Measurements from ENCODE around the gene COX5A.
"Not testable (repeated sequence)": the region's sequence is repeated elsewhere in the genome, so short reads cannot be mapped to it uniquely, and the experiment has no call there.

Gene COX5A

GRCh38 chr15:74955796-74956647, 18.1 kb upstream of the COX5A start:
- no peak for DNase-seq (ENCODE audit: low spot score)

GRCh38 chr15:74955017-74955416, 17.1 kb upstream of the COX5A start:
- DNase-seq (ENCODE audit: low spot score): no peak

GRCh38 chr15:74954515-74954914, 16.6 kb upstream of the COX5A start:
- DNase-seq (ENCODE audit: low spot score): peak; percentile 69

GRCh38 chr15:74951006-74951405, 13.1 kb upstream of the COX5A start:
- no peak for DNase-seq (ENCODE audit: low spot score)

GRCh38 chr15:74950078-74950908, 12.4 kb upstream of the COX5A start:
- peak; percentile 72 for DNase-seq (ENCODE audit: low spot score)

- no peak for DNase-seq (ENCODE audit: low spot score)
These were observed 642 bp downstream of the COX5A start for GRCh38 chr15:74937272-74937589.

GRCh38 chr15:74935193-74935592, 2.7 kb downstream of the COX5A start:
- not testable (repeated sequence) for DNase-seq (ENCODE audit: low spot score)

- DNase-seq (ENCODE audit: low spot score): no peak
These were observed 4.3 kb downstream of the COX5A start for GRCh38 chr15:74933573-74933972.

- no peak for DNase-seq (ENCODE audit: low spot score)
These were observed 9.1 kb downstream of the COX5A start for GRCh38 chr15:74928771-74929198.

- no peak for DNase-seq (ENCODE audit: low spot score)
These were observed 13.3 kb downstream of the COX5A start for GRCh38 chr15:74924525-74924924.

- no peak for DNase-seq (ENCODE audit: low spot score)
These were observed 17.4 kb downstream of the COX5A start for GRCh38 chr15:74920456-74920855.

GRCh38 chr15:74917676-74918075, 20.2 kb downstream of the COX5A start:
- DNase-seq (ENCODE audit: low spot score): no peak

- not testable (repeated sequence) for DNase-seq (ENCODE audit: low spot score)
These were observed 24.1 kb downstream of the COX5A start for GRCh38 chr15:74913799-74914198.

- DNase-seq (ENCODE audit: low spot score): no peak
These were observed 24.8 kb downstream of the COX5A start for GRCh38 chr15:74913041-74913440.

- no peak for DNase-seq (ENCODE audit: low spot score)
These were observed 29.2 kb downstream of the COX5A start for GRCh38 chr15:74908635-74909034.

GRCh38 chr15:74907163-74907870, 30.6 kb downstream of the COX5A start:
- no peak for DNase-seq (ENCODE audit: low spot score)

- DNase-seq (ENCODE audit: low spot score): peak; percentile 97
These were observed 31.3 kb downstream of the COX5A start, which contains the start of gene FAM219B for GRCh38 chr15:74906450-74907162. Gene FAM219B (minus strand): TSS chr15:74906851. CDS start chr15:74906800, 51 bp downstream.

GRCh38 chr15:74906067-74906449, 31.8 kb downstream of the COX5A start:
- no peak for DNase-seq (ENCODE audit: low spot score)

- DNase-seq (ENCODE audit: low spot score): no peak
These were observed 33.6 kb downstream of the COX5A start for GRCh38 chr15:74904190-74904805.

GRCh38 chr15:74903676-74904075, 34.2 kb downstream of the COX5A start:
- peak; percentile 44 for DNase-seq (ENCODE audit: low spot score)
